OCI-LY3 (cell line): ENCODE measurements around the gene B4GALNT3.

ENCODE experiments used
- H2AFZ ChIP-seq: fragments of 200-600, 300-600 bp; shearing (Covaris generic); 2 replicates; pipeline ENCODE4 v1.6.0; 2014; ENCODE audit warnings: antibody characterized with exemption, low read depth, low read length
- H3K27ac ChIP-seq: fragments of 200-600, 300-600 bp; sonication (generic); 2 replicates; pipeline ENCODE4 v1.5.1; 2014; ENCODE audit warnings: mild to moderate bottlenecking, low read length, moderate library complexity, mixed read lengths
- H3K27me3 ChIP-seq: fragments of 200-600, 300-600 bp; sonication (generic); 2 replicates; pipeline ENCODE4 v1.6.1; 2014; ENCODE audit warnings: low read depth, low read length, mixed read lengths
- H3K36me3 ChIP-seq: fragments of 200-600, 300-600 bp; sonication (generic); replicated peaks from 2 replicates; pipeline ENCODE3; 2014; ENCODE audit warnings: low read depth, low read length, mixed read lengths
- H3K4me1 ChIP-seq: fragments of 300-600, 200-600 bp; sonication (generic); 2 replicates; pipeline ENCODE4 v1.6.1; 2014; ENCODE audit warnings: low read length, mixed read lengths
- H3K4me2 ChIP-seq: fragments of 200-600, 300-600 bp; sonication (generic); 2 replicates; pipeline ENCODE4 v1.6.1; 2014; ENCODE audit warnings: low read length, mixed read lengths
- H3K4me3 ChIP-seq: fragments of 300-600, 200-600 bp; sonication (generic); 2 replicates; pipeline ENCODE4 v1.5.1; 2014; ENCODE audit warnings: antibody characterized with exemption, mild to moderate bottlenecking, low read length, moderate library complexity
- H3K79me2 ChIP-seq: fragments of 300-600, 200-600 bp; shearing (Covaris generic); 2 replicates; pipeline ENCODE4 v1.6.1; 2014; ENCODE audit warnings: mild to moderate bottlenecking, low read length, mixed read lengths
- H3K9ac ChIP-seq: fragments of 300-600, 200-600 bp; shearing (Covaris generic); 2 replicates; pipeline ENCODE4 v1.6.0; 2014; ENCODE audit warnings: mild to moderate bottlenecking, low read length, moderate library complexity
- H3K9me3 ChIP-seq: fragments of 200-600, 300-600 bp; shearing (Covaris generic); 2 replicates; pipeline ENCODE4 v1.6.1; 2014; ENCODE audit warnings: low read length, mixed read lengths; ENCODE audit not compliant: insufficient read depth
- H4K20me1 ChIP-seq: fragments of 200-600, 300-600 bp; sonication (generic); 2 replicates; pipeline ENCODE4 v1.6.1; 2016; ENCODE audit warnings: low read length, mixed read lengths; ENCODE audit not compliant: insufficient read depth
- EZH2phosphoT487 ChIP-seq: fragments of 200-600 bp; shearing (Covaris generic); IDR thresholded peaks from 2 replicates; pipeline ENCODE4 v1.6.1; 2018; ENCODE audit warnings: antibody characterized with exemption, mixed run types, low read depth
- TF ChIP-seq, protein P1 (sequence below): fragments of 200-600, 300-600 bp; sonication (generic); IDR thresholded peaks from 2 replicates; pipeline ENCODE4 v1.5.1; 2014; ENCODE audit warnings: antibody characterized with exemption, low read length, low read depth

Gene B4GALNT3

GRCh38 chr12:452667-453210 is 7.0 kb upstream of the B4GALNT3 start:
- Histone ChIP-seq H3K4me1 (peaks cover 7% of the 10 kb centered on the region; the same call in 1 of the 2 replicates), H3K27ac (no peak overlapping the region), H3K9ac (no peak overlapping the region), H3K4me3 (0 out of 2 replicates have a peak overlapping the region, but pooled peaks have one; percentile 19), H2AFZ (no peak overlapping the region), H3K4me2 (peak overlapping the region; percentile 36), H3K27me3 (no peaks in the 10 kb centered on the region), H3K79me2 (no peaks in the 10 kb centered on the region), H3K9me3 (no peaks in the 10 kb centered on the region), H4K20me1 (no peaks in the 10 kb centered on the region), H3K36me3 (no peaks in the 10 kb centered on the region)
- no peak for TF ChIP-seq EZH2phosphoT487
- TF ChIP-seq, protein P1, sequence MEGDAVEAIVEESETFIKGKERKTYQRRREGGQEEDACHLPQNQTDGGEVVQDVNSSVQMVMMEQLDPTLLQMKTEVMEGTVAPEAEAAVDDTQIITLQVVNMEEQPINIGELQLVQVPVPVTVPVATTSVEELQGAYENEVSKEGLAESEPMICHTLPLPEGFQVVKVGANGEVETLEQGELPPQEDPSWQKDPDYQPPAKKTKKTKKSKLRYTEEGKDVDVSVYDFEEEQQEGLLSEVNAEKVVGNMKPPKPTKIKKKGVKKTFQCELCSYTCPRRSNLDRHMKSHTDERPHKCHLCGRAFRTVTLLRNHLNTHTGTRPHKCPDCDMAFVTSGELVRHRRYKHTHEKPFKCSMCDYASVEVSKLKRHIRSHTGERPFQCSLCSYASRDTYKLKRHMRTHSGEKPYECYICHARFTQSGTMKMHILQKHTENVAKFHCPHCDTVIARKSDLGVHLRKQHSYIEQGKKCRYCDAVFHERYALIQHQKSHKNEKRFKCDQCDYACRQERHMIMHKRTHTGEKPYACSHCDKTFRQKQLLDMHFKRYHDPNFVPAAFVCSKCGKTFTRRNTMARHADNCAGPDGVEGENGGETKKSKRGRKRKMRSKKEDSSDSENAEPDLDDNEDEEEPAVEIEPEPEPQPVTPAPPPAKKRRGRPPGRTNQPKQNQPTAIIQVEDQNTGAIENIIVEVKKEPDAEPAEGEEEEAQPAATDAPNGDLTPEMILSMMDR, result no peak

- TF ChIP-seq, protein P1, result no peak
- Histone ChIP-seq H2AFZ (no peak overlapping the region), H3K27me3 (no peaks in the 10 kb centered on the region), H4K20me1 (no peaks in the 10 kb centered on the region), H3K27ac (no peak overlapping the region), H3K9me3 (no peaks in the 10 kb centered on the region), H3K9ac (no peak overlapping the region), H3K4me1 (peaks cover 7% of the 10 kb centered on the region; the same call in 1 of the 2 replicates), H3K36me3 (no peaks in the 10 kb centered on the region), H3K4me3 (no peak overlapping the region), H3K79me2 (no peaks in the 10 kb centered on the region), H3K4me2 (no peak overlapping the region)
These were observed 4.9 kb upstream of the B4GALNT3 start for GRCh38 chr12:454833-455232.

DNA sequence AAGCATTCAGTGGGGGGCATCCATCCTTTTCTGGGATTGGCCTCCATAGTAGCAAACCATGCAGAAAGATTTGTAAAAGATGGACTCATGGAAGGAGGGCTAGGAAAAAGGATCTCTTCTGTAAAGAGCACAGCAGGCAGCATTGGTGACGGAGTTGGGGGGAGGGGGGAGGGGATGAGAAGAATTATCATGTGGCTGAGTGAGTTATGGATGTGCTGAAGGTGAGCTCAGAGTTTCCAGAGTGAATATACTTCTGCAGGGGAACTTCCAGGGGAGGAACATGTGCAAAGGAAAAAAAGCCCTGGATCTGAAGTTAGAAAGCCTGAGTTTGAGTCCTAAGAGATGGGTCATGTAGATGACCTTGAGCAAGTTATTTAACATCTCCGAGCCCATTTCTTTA is 3.9 kb upstream of the B4GALNT3 start:
- TF ChIP-seq EZH2phosphoT487, result no peak
- TF ChIP-seq, protein P1, result no peak
- H2AFZ ChIP-seq, result no peak overlapping the region
- no peak overlapping the region for H3K9ac ChIP-seq
- H4K20me1 ChIP-seq, result no peaks in the 10 kb centered on the region
- H3K9me3 ChIP-seq, result no peaks in the 10 kb centered on the region
- no peak overlapping the region for H3K27ac ChIP-seq
- no peaks in the 10 kb centered on the region for H3K27me3 ChIP-seq
- peaks cover 7% of the 10 kb centered on the region; the same call in 1 of the 2 replicates for H3K4me1 ChIP-seq
- no peak overlapping the region for H3K4me2 ChIP-seq
- no peaks in the 10 kb centered on the region for H3K79me2 ChIP-seq
- no peaks in the 10 kb centered on the region for H3K36me3 ChIP-seq
- no peak overlapping the region for H3K4me3 ChIP-seq

DNA sequence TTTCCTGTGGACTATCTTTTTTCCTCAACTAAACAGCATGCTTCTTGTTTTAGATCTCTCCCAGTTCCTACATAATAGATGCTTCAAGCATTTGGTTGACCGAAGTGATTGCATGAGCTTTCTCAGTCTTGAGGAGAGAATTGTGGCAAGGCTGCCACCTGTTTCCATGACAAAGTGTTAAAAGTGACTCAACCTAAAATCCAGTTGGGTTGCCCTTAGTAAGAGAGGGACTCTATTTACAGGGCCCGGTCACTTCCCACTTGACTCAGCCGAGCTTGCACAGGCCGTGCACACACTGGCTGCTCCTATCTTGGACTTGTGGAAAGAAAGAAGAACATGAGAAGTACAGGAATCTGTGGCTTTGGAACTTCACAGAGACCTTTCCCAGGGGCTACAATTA is 2.1 kb upstream of the B4GALNT3 start:
- Histone ChIP-seq H3K4me1 (peaks cover 5% of the 10 kb centered on the region; the same call in 1 of the 2 replicates), H3K4me3 (no peak overlapping the region), H2AFZ (no peak overlapping the region), H3K9ac (no peak overlapping the region), H3K9me3 (no peaks in the 10 kb centered on the region), H3K79me2 (no peaks in the 10 kb centered on the region), H3K27ac (no peak overlapping the region), H4K20me1 (no peaks in the 10 kb centered on the region), H3K27me3 (no peaks in the 10 kb centered on the region), H3K4me2 (no peak overlapping the region), H3K36me3 (no peaks in the 10 kb centered on the region)
- no peak for TF ChIP-seq EZH2phosphoT487
- TF ChIP-seq, protein P1, result no peak
